ENCODE measurements around the gene CYSTM1. TPM values are rescaled to one million over a fixed set of nuclear protein-coding genes. Genes with fewer than 3 reads are reported as not detected.

The CYSTM1 gene
- polyA plus RNA-seq, 1 donor from 2014 or later, result 6.6 TPM

GRCh38 chr5:140242099-140242498, 67.1 kb downstream of the CYSTM1 start:
- Histone ChIP-seq H3K9me2 (ENCODE audit: insufficient read depth, low read length) (no peaks in the 10 kb centered on the region), H4K20me1 (ENCODE audit: insufficient read depth) (no peaks in the 10 kb centered on the region), H2AFZ (ENCODE audit: low read depth, low read length) (no peak overlapping the region), H3K36me3 (ENCODE audit: insufficient read depth, low read length) (no peaks in the 10 kb centered on the region), H3K9me3 (ENCODE audit: low read length) (no peaks in the 10 kb centered on the region), H3K27ac (ENCODE audit: low read length) (no peak overlapping the region), H3K4me2 (ENCODE audit: low read length) (no peak overlapping the region), H3K9ac (ENCODE audit: low read length) (no peak overlapping the region), H3K27me3 (ENCODE audit: insufficient read depth, low read depth, low read length) (no peaks in the 10 kb centered on the region), H3F3A (ENCODE audit: insufficient read depth, low read length, poor library complexity, severe bottlenecking) (no peaks in the 10 kb centered on the region), H3K4me3 (ENCODE audit: low read length) (no peak overlapping the region), H3K79me2 (replicated peaks; ENCODE audit: insufficient read depth, low read length) (no peaks in the 10 kb centered on the region)
- no peak for TF ChIP-seq POLR2AphosphoS5 (IDR thresholded peaks at IDR 0.05)
- no peak for TF ChIP-seq RAD21 (conservative IDR thresholded peaks at IDR 0.05)
- TF ChIP-seq SMC3 (conservative IDR thresholded peaks at IDR 0.05; ENCODE audit: poor library complexity), result no peak
- TF ChIP-seq, protein P1, sequence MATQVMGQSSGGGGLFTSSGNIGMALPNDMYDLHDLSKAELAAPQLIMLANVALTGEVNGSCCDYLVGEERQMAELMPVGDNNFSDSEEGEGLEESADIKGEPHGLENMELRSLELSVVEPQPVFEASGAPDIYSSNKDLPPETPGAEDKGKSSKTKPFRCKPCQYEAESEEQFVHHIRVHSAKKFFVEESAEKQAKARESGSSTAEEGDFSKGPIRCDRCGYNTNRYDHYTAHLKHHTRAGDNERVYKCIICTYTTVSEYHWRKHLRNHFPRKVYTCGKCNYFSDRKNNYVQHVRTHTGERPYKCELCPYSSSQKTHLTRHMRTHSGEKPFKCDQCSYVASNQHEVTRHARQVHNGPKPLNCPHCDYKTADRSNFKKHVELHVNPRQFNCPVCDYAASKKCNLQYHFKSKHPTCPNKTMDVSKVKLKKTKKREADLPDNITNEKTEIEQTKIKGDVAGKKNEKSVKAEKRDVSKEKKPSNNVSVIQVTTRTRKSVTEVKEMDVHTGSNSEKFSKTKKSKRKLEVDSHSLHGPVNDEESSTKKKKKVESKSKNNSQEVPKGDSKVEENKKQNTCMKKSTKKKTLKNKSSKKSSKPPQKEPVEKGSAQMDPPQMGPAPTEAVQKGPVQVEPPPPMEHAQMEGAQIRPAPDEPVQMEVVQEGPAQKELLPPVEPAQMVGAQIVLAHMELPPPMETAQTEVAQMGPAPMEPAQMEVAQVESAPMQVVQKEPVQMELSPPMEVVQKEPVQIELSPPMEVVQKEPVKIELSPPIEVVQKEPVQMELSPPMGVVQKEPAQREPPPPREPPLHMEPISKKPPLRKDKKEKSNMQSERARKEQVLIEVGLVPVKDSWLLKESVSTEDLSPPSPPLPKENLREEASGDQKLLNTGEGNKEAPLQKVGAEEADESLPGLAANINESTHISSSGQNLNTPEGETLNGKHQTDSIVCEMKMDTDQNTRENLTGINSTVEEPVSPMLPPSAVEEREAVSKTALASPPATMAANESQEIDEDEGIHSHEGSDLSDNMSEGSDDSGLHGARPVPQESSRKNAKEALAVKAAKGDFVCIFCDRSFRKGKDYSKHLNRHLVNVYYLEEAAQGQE (IDR thresholded peaks at IDR 0.05; ENCODE audit: borderline replicate concordance), result no peak
- no peak for TF ChIP-seq TAF1 (IDR thresholded peaks at IDR 0.05; ENCODE audit: low read depth)
- TF ChIP-seq EZH2 (IDR thresholded peaks at IDR 0.05; ENCODE audit: borderline replicate concordance, insufficient read depth, low read length, poor library complexity, severe bottlenecking), result no peak

- H3K27me3 ChIP-seq (ENCODE audit: insufficient read depth, low read depth, low read length), result no peaks in the 10 kb centered on the region
- H3K27ac ChIP-seq (ENCODE audit: low read length), result no peak overlapping the region
- H3F3A ChIP-seq (ENCODE audit: insufficient read depth, low read length, poor library complexity, severe bottlenecking), result no peaks in the 10 kb centered on the region
- no peaks in the 10 kb centered on the region for H3K36me3 ChIP-seq (ENCODE audit: insufficient read depth, low read length)
- TF ChIP-seq RAD21 (conservative IDR thresholded peaks at IDR 0.05) (no peak), EZH2 (IDR thresholded peaks at IDR 0.05; ENCODE audit: borderline replicate concordance, insufficient read depth, low read length, poor library complexity, severe bottlenecking) (no peak), POLR2AphosphoS5 (IDR thresholded peaks at IDR 0.05) (no peak), EP300 (conservative IDR thresholded peaks at IDR 0.05; ENCODE audit: poor library complexity, severe bottlenecking) (no peak), MXI1 (conservative IDR thresholded peaks at IDR 0.05; ENCODE audit: poor library complexity, severe bottlenecking) (no peak), TAF1 (IDR thresholded peaks at IDR 0.05; ENCODE audit: low read depth) (no peak), SMC3 (conservative IDR thresholded peaks at IDR 0.05; ENCODE audit: poor library complexity) (no peak)
- TF ChIP-seq, protein P2, sequence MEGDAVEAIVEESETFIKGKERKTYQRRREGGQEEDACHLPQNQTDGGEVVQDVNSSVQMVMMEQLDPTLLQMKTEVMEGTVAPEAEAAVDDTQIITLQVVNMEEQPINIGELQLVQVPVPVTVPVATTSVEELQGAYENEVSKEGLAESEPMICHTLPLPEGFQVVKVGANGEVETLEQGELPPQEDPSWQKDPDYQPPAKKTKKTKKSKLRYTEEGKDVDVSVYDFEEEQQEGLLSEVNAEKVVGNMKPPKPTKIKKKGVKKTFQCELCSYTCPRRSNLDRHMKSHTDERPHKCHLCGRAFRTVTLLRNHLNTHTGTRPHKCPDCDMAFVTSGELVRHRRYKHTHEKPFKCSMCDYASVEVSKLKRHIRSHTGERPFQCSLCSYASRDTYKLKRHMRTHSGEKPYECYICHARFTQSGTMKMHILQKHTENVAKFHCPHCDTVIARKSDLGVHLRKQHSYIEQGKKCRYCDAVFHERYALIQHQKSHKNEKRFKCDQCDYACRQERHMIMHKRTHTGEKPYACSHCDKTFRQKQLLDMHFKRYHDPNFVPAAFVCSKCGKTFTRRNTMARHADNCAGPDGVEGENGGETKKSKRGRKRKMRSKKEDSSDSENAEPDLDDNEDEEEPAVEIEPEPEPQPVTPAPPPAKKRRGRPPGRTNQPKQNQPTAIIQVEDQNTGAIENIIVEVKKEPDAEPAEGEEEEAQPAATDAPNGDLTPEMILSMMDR (IDR thresholded peaks at IDR 0.05; ENCODE audit: poor library complexity, severe bottlenecking), result no peak
- TF ChIP-seq, protein P1 (IDR thresholded peaks at IDR 0.05; ENCODE audit: borderline replicate concordance), result no peak
- no peak overlapping the region for H3K4me2 ChIP-seq (ENCODE audit: low read length)
- H4K20me1 ChIP-seq (ENCODE audit: insufficient read depth), result no peaks in the 10 kb centered on the region
- no peak overlapping the region for H3K9ac ChIP-seq (ENCODE audit: low read length)
- H3K9me2 ChIP-seq (ENCODE audit: insufficient read depth, low read length), result no peaks in the 10 kb centered on the region
- no peaks in the 10 kb centered on the region for H3K79me2 ChIP-seq (replicated peaks; ENCODE audit: insufficient read depth, low read length)
- H3K4me3 ChIP-seq (ENCODE audit: low read length), result no peak overlapping the region
- H2AFZ ChIP-seq (ENCODE audit: low read depth, low read length), result no peak overlapping the region
- no peaks in the 10 kb centered on the region for H3K9me3 ChIP-seq (ENCODE audit: low read length)
These were observed 68.0 kb downstream of the CYSTM1 start for GRCh38 chr5:140242890-140243585.

All from neural cell (in vitro differentiated cells).